Measurements from ENCODE around the gene JARID2.

The JARID2 gene

DNA sequence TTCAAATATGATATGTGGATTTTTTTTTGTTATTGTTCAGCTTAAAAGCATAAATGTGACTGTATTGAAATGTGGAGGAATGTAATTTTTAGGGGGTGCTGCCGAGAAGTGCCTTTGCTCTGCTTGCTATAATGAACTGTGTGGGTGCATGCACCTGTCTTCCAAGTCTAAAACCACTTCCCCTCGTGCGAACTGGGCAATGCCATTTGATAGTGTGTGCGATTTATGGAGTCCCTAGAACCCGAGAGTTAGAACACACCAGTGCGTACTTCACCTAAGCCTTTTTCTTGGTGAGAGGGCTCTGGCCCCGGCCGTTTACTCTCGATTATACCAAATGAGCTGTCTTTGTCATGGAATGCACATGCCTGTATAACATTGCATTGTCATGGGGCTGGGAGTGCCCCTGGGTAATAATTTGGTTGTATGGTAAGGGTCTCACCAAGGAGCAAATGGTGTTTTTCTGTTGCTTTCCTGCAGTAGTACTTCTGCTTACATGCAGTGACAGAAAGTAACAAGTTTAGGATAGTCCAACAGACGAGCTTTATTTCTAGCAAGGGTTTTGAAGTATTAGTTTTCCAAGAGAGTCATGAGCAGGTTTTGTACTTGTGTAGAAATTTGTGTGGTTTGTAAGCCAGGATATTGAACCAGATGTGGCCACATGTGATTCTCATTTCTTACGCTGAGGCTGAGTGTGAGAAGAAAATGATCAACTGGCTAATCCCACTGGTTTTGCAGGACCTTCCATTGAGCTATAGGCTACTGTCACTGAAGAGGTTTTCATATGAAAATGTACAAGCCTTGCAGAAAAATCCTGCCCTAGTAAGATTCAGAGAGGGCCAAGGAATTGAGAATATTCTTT is 244.6 kb downstream of the JARID2 start:
- TF ChIP-seq, protein P1, sequence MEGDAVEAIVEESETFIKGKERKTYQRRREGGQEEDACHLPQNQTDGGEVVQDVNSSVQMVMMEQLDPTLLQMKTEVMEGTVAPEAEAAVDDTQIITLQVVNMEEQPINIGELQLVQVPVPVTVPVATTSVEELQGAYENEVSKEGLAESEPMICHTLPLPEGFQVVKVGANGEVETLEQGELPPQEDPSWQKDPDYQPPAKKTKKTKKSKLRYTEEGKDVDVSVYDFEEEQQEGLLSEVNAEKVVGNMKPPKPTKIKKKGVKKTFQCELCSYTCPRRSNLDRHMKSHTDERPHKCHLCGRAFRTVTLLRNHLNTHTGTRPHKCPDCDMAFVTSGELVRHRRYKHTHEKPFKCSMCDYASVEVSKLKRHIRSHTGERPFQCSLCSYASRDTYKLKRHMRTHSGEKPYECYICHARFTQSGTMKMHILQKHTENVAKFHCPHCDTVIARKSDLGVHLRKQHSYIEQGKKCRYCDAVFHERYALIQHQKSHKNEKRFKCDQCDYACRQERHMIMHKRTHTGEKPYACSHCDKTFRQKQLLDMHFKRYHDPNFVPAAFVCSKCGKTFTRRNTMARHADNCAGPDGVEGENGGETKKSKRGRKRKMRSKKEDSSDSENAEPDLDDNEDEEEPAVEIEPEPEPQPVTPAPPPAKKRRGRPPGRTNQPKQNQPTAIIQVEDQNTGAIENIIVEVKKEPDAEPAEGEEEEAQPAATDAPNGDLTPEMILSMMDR (IDR thresholded peaks at IDR 0.05; ENCODE audit: extremely low read depth, insufficient read depth, missing control alignments), result no peak
- in situ Hi-C loops (cut with MboI; ENCODE audit: low pct_unique_long_range_greater_than_20kb, low sequenced_read_pairs, unreplicated experiment), result no loop called here
- no peak for DNase-seq (ENCODE audit: low spot score)

DNA sequence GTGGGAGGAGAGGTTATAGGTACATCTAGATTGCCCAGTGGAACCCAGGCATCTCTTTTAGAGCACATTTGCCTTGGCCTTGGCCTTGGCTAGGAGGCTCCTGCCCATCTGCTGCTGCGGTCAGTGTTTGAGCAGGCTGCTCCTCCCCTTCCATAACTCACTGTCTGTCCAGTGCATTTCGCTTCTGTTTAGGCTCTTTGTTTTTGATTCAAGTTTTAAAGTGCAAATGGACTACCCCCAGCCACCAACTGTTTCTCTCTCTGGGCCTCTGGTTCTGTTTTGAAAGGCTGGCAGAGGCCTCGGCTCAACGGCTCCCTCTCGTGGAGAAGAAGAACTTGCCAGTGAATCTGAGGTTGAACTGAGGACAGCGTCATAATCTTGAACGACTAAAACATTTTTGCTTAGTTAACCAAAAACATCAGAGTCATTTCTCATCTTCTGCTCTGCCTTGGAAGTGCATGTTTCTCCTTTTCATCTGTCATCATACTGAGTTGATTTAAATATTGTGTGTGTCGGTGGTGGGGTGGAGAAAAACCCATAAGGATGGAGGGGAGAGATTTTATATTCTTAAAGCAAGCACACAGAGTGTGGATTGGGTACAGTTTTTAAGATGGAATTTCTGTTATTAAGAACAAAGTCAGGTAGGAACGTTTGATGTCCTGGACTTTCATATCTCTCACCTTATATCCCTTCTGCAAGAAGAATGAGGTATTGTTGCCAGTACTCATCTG is 245.6 kb downstream of the JARID2 start:
- in situ Hi-C loops (cut with MboI; ENCODE audit: low pct_unique_long_range_greater_than_20kb, low sequenced_read_pairs, unreplicated experiment), result no loop called here
- DNase-seq (ENCODE audit: low spot score), result peak; percentile 82
- TF ChIP-seq, protein P1 (IDR thresholded peaks at IDR 0.05; ENCODE audit: extremely low read depth, insufficient read depth, missing control alignments), result peak; percentile 84

DNA sequence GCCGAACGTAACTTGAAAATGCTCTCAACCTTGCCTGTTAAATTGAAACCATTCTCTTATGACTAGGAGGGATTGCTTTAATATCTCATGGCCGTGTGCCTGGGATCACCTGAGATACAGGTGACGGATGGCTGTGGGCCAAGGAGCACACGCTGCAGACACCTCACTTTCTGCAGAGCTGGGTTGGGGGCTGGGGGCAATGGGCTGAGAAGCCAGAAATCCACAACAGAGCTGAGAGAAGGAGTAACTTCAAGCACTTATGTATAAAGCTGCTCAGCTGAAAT is 246.1 kb downstream of the JARID2 start:
- TF ChIP-seq, protein P1 (IDR thresholded peaks at IDR 0.05; ENCODE audit: extremely low read depth, insufficient read depth, missing control alignments), result no peak
- DNase-seq (ENCODE audit: low spot score), result no peak
- in situ Hi-C loops (cut with MboI; ENCODE audit: low pct_unique_long_range_greater_than_20kb, low sequenced_read_pairs, unreplicated experiment), result no loop called here

DNA sequence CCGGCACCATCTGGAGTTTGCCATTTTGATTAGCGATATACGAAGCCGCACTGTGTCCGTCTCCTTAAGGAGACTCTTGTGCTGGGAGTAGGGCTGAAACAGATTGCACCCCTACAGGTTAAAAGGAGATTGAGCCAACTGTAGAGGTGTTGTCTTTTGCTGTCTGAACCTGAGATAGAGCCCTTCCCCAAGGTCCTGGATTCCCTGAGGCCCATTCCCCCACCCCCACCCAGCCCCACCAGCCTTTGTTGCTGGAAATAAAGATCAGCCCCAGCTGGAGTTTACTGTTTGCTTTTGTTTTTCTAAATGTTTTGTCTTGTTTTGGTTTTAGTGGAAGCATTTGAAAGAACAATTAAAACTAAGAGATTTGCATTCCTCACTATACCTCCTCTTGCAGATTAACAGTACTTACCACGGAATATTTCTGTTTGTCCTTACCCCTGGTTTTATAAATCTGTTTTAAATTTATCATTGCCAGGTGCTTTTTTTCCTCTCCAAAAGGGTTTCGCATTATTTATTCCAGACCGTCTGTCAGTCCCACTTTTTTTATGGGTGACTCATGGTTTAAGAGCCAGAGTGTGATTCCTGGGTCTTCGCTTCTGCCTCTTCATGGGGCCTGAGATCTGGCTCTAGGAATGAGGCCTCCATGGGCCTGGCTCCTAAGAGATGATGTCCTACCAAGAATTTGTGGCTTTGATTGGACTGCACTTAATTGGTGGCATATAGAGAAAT is 247.7 kb downstream of the JARID2 start:
- TF ChIP-seq, protein P1 (IDR thresholded peaks at IDR 0.05; ENCODE audit: extremely low read depth, insufficient read depth, missing control alignments), result no peak
- DNase-seq (ENCODE audit: low spot score), result no peak
- in situ Hi-C loops (cut with MboI; ENCODE audit: low pct_unique_long_range_greater_than_20kb, low sequenced_read_pairs, unreplicated experiment), result no loop called here

DNA sequence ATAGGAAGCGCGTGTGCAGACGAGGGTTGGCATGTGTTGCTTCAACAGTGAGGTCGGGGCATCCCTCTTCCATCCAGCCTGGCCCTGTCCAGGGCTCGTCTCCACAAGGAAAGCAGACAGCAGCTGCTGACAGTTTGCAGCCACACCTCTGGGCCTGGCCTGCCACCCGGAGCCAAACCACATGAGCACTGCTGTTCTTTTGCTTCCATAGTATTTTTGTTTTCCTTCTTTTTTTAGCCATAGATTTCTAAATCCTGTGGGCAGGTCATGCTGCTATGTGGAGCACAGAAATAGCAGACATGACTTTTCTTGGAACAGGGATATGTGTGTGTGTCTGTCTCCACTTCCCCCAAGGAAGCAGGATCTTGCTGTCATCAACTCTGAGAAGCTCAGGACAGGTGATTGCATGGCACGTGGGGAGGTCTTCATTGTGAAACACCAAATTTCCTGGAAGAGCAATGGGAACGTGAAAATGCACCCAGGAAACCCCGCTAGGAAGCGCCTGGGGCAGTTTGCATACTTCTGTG is 249.6 kb downstream of the JARID2 start:
- DNase-seq (ENCODE audit: low spot score), result no peak
- TF ChIP-seq, protein P1 (IDR thresholded peaks at IDR 0.05; ENCODE audit: extremely low read depth, insufficient read depth, missing control alignments), result no peak
- in situ Hi-C loops (cut with MboI; ENCODE audit: low pct_unique_long_range_greater_than_20kb, low sequenced_read_pairs, unreplicated experiment), result no loop called here

DNA sequence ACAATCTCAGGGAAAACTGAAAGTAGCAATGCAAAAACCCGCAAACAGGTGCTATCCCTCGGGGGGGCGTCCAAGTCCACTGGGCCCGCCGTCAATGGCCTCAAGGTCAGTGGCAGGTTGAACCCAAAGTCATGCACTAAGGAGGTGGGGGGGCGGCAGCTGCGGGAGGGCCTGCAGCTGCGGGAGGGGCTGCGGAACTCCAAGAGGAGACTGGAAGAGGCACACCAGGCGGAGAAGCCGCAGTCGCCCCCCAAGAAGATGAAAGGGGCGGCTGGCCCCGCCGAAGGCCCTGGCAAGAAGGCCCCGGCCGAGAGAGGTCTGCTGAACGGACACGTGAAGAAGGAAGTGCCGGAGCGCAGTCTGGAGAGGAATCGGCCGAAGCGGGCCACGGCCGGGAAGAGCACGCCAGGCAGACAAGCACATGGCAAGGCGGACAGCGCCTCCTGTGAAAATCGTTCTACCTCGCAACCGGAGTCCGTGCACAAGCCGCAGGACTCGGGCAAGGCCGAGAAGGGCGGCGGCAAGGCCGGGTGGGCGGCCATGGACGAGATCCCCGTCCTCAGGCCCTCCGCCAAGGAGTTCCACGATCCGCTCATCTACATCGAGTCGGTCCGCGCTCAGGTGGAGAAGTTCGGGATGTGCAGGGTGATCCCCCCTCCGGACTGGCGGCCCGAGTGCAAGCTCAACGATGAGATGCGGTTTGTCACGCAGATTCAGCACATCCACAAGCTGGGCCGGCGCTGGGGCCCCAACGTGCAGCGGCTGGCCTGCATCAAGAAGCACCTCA is 250.7 kb downstream of the JARID2 start:
- TF ChIP-seq, protein P1 (IDR thresholded peaks at IDR 0.05; ENCODE audit: extremely low read depth, insufficient read depth, missing control alignments), result no peak
- in situ Hi-C loops (cut with MboI; ENCODE audit: low pct_unique_long_range_greater_than_20kb, low sequenced_read_pairs, unreplicated experiment), result no loop called here
- no peak for DNase-seq (ENCODE audit: low spot score)
